ENCODE results near the gene SPG7.

SPG7 gene

DNA sequence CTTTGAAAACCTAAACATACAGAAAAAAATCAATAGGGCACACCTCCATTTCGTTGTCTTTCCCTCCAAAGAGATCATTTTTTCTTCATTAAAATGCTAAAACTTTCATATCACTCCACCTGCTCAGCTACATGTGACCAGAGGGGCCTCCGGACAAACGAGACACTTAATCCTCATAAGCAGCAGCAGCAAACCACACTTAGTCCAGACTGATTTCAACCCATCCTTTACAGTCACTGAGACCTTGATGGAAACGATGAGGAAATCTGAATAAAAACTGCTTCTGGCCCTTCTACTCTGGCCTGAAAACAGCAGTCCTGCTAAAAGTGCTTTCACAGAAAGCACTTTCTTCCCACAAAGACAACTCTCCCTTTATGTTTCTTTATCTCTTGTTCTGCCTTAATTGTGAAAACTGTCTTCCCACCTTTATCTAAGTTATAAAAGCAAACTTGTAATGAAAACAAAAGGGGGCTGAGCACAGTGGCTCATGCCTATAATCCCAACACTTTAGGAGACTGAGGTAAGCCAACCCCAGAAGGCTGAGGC is 22.4 kb upstream of the SPG7 start:
- no peak for DNase-seq (ENCODE audit: low spot score)

DNA sequence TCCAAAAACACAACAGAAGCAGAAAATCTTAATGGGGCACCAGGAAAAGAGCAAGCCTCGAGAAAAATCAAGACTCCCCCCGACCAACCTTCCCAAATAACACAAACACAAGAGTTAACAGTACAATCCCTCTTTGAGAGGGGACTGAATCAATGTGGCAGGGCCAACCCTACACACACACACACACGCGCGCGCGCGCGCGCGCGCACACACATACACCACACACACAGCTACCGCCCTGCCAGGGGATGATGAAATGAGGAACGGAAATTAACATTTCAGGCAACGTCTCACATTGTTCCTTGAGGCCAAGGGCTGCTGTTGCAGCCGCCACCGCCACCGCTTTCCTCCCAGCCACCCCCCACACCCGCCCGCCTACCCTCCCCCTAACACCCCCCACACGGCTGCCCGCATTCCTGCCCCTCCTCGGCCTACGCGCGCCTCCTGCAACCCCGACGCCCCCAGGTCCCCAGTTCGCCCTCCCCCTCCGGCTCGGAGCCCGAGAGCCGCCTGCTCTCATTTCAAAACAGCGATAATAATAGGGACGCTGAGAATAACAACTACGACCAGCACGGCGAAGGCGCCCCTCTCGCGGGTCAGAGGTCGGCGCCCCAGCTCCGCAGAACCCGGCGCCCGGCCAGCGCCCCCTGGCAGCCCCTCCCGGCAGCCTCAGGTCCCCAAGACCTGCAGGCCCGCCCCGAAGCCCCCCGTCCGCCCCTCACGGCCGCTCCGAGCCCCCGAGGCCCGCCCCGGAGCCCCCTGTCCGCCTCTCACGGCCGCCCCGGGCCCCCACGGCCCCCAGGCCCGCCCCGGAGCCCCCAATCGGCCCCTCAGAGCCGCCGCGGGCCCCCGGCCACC is 18.9 kb upstream of the SPG7 start:
- peak; percentile 73 for DNase-seq (ENCODE audit: low spot score)

DNA sequence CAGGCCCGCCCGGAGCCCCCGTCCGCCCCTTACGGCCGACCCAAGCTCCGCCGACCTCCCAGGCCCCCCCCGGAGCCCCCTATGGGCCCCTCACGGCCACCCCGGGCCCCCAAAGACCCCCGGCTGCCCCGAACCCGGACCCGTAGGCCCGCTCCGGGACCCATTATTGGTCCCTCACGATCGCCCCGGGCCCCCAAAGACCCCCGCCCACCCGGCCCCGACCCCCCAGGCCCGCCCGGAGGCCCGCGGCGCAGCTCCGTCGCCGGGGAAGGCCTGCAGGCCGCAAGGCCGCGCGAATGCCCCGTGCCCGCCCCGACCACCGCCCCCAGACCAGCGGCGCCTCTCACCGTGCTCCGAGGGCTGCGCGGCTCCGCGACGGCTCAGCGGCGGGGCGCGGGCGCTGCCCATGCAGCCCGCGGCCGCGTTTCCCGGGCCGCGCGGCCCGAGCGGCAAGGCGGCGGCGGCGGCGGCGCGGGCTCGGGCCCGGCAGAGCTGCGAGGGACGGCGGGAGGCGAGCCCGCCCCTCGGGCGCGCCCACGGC is 18.2 kb upstream of the SPG7 start:
- no peak for DNase-seq (ENCODE audit: low spot score)

DNA sequence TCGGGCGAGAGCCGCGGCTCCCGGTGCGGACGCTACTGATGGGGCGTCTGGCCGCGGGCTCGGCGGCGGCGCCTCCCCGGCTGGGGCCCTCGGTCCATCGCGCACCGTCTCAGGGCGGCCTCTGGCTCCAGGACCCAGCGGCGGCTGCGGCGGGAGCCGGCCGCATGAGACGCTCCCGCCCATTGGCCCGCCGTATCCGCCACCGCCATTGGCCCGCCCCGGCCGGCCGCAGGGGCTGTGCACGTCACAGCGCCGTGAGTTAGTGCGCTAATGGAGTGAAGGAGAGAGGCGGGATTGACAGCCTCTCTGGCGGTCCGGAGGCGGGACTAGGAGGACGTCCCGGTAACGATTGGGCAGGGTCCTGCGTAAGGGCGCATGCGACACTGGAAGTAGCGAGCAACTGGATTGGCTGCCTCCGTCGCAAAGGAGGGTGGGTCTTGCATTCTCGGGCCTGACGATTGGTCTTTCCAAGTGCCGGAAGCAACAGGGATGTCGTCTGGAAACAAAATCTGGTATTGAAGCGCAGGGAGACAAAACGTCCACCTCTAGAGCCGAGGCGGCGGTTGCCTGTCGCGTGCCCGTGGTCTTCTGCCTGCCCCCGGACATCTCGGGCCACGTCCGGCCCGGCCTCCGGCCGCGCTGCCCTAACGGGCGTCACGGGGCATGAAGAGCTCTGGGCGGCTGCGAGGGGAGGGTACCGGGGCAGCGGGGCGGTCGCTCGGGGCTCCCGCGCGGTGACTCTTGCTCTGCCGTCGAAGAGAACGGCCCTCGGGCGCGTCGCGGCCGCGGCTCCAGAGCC is 17.6 kb upstream of the SPG7 start, which contains the start of gene ANKRD11:
TSS of gene ANKRD11 (minus strand) at position 123 of the 799 bp plus-strand sequence. CDS start 173,542 bp downstream, outside the sequence.
- peak; percentile 100 for DNase-seq (ENCODE audit: low spot score)

GRCh38 chr16:89491238-89491869 is 16.8 kb upstream of the SPG7 start:
- no peak for DNase-seq (ENCODE audit: low spot score)

- no peak for DNase-seq (ENCODE audit: low spot score)
These were observed 16.1 kb upstream of the SPG7 start for GRCh38 chr16:89491974-89492687.

DNA sequence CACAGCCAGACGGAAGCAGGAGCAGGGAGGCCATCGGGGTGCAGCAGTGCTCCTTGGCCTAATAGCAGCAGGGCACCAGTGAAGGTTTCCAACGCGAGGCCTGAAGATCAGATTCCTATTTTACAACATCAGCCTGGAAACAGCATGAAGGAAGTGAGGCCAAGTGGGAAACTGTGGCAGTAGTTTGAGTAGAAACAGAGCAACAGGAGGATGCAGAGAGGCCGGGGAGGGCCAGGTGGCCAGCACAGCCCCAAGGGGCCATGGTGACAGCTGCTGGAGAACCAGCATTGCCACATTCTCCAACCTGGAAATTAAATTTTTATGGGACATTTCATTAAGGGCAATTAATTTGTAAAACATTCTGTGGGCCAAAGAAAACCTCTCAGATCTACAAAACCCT is 14.4 kb upstream of the SPG7 start:
- no peak for DNase-seq (ENCODE audit: low spot score)

DNA sequence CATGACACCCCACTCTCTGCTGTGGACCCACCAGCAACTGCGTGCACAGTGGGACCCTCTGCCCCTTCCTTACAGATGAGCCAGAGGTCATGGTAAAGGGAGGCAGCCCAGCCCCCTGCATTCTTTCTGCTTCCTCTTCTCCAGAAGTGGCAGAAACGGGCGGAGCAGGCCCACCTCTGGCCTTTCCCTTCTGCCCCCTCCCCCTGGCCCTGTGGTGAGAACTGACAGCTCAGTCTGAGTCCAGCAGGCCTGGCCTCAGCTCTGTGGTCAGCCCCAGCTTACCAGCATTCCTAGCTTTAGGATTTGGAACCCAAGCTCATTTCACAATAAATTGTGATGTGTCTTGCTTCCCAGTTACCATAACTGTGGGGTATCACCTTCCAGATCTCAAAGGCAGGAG is 13.1 kb upstream of the SPG7 start:
- no peak for DNase-seq (ENCODE audit: low spot score)

GRCh38 chr16:89498839-89499238 is 9.4 kb upstream of the SPG7 start:
- DNase-seq (ENCODE audit: low spot score): no peak

DNA sequence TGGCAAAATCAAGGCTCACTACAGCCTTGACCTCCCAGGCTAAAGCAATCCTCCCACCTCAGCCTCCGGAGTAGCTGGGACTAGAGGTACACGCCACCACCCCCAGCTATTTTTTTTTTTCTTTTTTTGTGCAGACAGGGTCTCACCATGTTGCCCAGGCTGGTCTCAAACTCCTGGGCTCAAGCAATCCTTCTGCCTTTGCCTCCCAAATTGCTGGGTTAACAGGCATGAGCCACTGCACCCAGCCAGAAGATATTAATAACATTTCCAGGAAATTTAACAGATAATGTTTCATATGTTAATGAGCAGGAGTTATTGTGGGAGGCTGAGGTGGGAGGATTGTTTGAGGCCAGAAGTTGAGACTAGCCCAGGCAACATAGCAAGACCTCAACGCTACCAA is 8.4 kb upstream of the SPG7 start:
- DNase-seq (ENCODE audit: low spot score): no peak

DNA sequence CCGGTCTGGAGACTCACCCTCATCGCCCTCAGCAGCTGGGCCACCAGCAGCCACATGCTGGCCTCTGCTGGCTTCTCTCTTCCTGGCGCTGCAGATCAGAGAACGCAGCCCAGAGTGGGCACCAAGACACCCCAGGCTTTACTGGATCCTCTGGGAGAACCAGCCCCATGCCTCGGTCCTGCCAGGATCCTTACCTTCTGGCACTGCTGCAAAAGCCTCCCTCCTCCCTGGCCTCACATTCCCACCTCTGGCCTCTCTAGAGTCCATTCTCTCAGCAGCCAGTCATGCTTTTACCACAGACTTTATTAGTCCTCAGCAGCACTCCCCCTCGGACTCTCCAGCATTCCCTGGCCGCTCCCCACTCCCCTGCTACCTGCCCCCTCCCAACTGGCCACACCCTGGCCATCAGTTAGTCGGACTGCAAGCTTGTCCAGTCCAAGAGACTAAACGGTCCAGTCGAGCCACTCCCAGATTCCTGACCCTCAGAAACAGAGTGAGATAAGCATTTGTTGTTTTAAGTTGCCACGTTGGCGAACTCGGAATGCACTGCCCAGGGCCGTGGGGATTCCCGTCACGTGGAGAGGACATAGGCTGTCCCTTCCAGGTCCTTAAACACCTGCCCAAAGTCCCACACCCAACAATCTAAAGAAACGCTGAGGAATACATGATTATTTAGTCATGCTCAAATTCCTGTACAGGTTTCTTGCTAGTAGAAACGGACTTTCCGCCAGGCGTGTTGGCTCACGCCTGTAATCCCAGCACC is 5.9 kb upstream of the SPG7 start:
- DNase-seq (ENCODE audit: low spot score): no peak

DNA sequence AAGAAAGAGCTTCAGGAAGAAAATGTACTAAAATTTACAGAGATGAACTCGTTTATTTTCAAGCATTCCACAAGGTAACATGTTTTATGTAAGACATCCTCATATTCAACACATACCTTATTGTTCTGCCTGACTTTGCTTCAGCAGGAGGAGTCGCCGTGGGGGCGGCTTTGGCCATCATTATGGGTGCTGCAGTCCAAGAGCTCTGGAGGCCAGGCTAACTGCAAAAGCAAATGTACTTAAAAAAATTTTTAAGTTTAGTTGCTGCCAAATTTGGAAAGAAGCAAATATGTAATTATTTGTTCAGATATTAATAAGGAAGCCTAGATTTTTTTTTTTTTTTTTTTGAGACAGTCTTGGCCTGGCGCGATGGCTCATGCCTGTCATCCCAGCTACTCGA is 4.1 kb upstream of the SPG7 start:
- DNase-seq (ENCODE audit: low spot score): no peak

DNA sequence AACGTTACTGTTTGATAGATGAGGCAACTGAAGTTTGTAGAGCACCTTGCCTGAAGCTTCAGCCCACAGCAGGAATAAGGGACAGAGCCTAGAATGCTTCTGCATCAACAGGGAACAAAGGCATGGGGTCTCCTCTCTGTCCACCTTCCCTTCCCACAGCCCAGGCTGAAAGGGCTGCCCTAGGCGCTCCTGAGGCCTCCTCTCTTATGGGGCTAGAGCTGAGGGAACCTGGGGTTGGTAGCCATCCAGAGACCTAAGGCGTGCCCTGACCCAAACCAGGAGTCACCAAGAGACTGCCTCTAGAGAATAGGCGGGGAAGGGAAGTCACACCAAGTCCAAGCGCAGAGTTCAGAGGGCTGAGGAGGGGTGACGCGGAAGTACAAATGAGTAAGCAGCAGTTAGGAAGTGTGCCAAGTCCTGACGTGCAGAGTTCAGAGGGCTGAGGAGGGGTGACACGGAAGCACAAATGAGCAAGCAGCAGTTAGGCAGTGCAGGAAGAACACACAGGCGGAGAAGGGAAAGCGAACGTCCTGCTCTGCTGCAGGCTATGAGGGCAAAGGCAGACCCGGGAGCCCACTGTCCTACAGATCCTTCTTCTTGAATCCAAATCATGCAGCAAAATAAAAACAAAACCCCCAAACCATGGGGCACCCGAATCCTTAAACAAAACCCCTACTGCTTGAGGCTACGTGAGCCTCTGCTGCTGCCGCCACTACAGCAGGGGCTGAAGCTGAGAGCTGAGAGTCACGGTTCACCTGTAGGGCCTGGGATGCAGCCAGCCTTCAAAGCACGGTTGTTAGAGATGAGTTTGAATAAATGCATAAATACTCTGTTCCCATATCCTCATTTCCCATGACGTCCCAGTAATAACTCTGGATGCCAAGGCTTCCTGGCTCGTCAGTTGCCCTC is 2.7 kb upstream of the SPG7 start:
- peak; percentile 73 for DNase-seq (ENCODE audit: low spot score)

- DNase-seq (ENCODE audit: low spot score): no peak
These were observed 2.1 kb upstream of the SPG7 start for GRCh38 chr16:89506113-89506504.

GRCh38 chr16:89506791-89507191 is 1.4 kb upstream of the SPG7 start:
- no peak for DNase-seq (ENCODE audit: low spot score)

- DNase-seq (ENCODE audit: low spot score): no peak
These were observed 879 bp upstream of the SPG7 start for GRCh38 chr16:89507214-89507833.

GRCh38 chr16:89510526-89510925 is 2.3 kb downstream of the SPG7 start:
- DNase-seq (ENCODE audit: low spot score): no peak

- no peak for DNase-seq (ENCODE audit: low spot score)
These were observed 3.2 kb downstream of the SPG7 start for GRCh38 chr16:89511374-89511773.

DNA sequence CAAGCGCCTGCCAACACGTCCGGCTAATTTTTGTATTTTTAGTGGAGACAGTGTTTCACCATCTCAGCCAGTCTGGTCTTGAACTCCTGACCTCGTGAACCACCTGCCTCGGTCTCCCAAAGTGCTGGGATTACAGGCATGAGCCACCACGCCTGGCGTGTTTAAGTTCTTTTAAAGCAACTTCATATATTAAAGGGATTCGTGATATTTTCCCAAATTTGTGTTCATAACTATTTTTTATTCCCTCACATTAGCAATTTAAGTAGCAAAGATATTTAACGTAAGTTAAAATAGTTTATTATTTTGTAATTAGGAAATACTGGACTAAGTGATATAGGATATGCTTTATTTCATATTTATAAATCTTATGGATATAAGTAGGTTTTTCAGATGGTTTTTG is 4.2 kb downstream of the SPG7 start:
- DNase-seq (ENCODE audit: low spot score): no peak
